HG03039 (cell line): ENCODE data around the gene PLAC9.

Source experiments
- ATAC-seq: cut with Tn5 transposase; IDR thresholded peaks from one replicate; pipeline ENCODE4 v1.9.1; 2021; ENCODE audit warnings: mild to moderate bottlenecking, moderate library complexity; ENCODE audit not compliant: unreplicated experiment

PLAC9 gene

GRCh38 chr10:80159166-80159873, 26.8 kb downstream of the PLAC9 start:
- no peak for ATAC-seq

GRCh38 chr10:80160361-80161320, 28.1 kb downstream of the PLAC9 start:
- no peak for ATAC-seq

GRCh38 chr10:80161321-80162083, 29.0 kb downstream of the PLAC9 start:
- ATAC-seq = no peak

- ATAC-seq = no peak
Observed at GRCh38 chr10:80163741-80164341, 31.3 kb downstream of the PLAC9 start.

GRCh38 chr10:80164596-80164995, 32.1 kb downstream of the PLAC9 start:
- no peak for ATAC-seq

- ATAC-seq = no peak
Observed at GRCh38 chr10:80165173-80165572, 32.6 kb downstream of the PLAC9 start.

- no peak for ATAC-seq
Observed at GRCh38 chr10:80166581-80167470, 34.3 kb downstream of the PLAC9 start.

GRCh38 chr10:80167471-80168161, 35.1 kb downstream of the PLAC9 start:
- no peak for ATAC-seq

- no peak for ATAC-seq
Observed at GRCh38 chr10:80168162-80168511, 35.6 kb downstream of the PLAC9 start.

GRCh38 chr10:80168679-80169380, 36.3 kb downstream of the PLAC9 start:
- no peak for ATAC-seq

GRCh38 chr10:80170026-80170425, 37.5 kb downstream of the PLAC9 start:
- ATAC-seq = no peak

- ATAC-seq = no peak
Observed at GRCh38 chr10:80170641-80171040, 38.1 kb downstream of the PLAC9 start.

GRCh38 chr10:80171248-80171660, 38.7 kb downstream of the PLAC9 start:
- ATAC-seq = no peak

- no peak for ATAC-seq
Observed at GRCh38 chr10:80172896-80173295, 40.4 kb downstream of the PLAC9 start.

- ATAC-seq = no peak
Observed at GRCh38 chr10:80173466-80173865, 40.9 kb downstream of the PLAC9 start.

GRCh38 chr10:80174641-80175395, 42.3 kb downstream of the PLAC9 start:
- ATAC-seq = no peak

- ATAC-seq = no peak
Observed at GRCh38 chr10:80176526-80176925, 44.0 kb downstream of the PLAC9 start.
